ENCODE results near the gene ALK.

DNA sequence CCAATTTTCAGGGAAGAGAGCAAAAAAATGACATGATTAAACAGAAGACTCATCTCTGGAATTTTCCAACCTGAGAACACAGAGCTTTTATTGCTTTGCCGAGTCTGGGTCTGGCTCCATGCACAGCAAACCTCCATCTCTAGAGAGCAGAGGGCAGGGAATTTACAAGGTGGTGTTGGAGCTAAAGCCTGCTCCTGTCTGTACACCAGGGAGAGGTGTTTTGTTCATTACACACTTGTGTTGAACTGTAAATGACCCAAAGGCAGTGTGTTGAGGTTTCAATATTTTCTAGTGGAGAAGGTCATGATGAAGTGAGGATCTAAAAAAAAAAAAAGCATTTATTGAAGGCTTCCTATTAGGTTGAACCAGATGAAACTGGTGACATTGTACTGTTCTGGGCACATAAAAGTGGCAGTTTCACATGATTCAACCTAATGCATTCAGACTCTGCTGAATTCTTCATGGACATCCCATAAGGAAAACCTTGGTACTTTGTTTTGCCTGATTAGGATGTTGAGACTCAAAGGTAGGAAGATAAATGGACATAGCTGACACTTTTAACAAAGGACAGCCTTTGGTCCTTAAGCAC is 567.9 kb downstream of the ALK start:
- TF ChIP-seq CTCF (IDR thresholded peaks at IDR 0.05) (no peak), EP300 (IDR thresholded peaks at IDR 0.05) (no peak), POLR2A (IDR thresholded peaks at IDR 0.05; ENCODE audit: low read depth) (no peak)

Data from esophagus muscularis mucosa (tissue), 4 donors.